KBM-7 (cell line): ENCODE results near the gene TFAP2A.
A peak's percentile ranks its signal among the peaks of the same experiment; 100 is the strongest.

Experiments used
- DNase-seq: peaks from one replicate; pipeline ENCODE4 v3.0.0-alpha.2; 2015
- in situ Hi-C: fragments of 300-500 bp; cut with MboI; formaldehyde crosslinking; loops from 2 replicates; pipeline ENCODE4 v1.14.3; 2020; ENCODE audit warnings: low sequenced_read_pairs, low pct_unique_long_range_greater_than_20kb, mixed read lengths

TFAP2A gene

DNA sequence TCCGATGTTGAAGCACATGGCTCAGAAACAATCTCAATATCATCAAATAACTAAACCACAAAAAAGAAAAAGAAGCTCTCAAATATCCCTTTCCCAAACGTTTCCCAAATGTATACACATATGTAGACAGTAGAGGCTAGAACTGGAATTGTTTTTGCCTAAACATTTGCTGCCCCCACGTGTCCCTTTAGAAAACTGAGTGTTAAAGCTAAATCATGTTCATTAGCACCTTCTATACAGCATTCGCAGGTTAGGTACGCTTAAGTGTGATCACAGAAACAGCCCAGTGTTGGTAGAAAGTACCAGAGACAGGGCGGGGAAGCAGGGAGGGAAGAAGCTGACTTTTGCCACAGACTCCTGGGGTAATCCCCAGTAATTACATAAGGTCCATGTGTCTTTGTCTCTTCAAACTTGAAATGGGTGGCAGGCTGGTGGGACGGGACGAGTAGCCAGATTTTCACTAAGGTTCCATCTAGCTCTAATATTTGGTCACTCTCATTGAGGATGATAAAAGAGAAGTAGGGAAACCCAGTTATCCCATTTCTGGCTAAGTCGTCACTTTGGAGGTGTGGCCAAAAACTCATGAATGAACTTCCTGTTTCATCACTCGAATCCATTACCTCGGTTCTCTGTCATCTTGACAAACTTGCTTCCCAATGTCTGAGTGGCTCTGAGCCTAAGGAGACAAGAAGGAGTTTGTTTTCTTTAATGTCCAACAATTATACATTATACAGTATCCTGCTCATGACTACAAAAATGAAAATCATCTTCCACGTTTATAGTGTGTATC, 15.0 kb upstream of the TFAP2A start:
- DNase-seq, result peak; percentile 69
- in situ Hi-C loops, result no loop called here

DNA sequence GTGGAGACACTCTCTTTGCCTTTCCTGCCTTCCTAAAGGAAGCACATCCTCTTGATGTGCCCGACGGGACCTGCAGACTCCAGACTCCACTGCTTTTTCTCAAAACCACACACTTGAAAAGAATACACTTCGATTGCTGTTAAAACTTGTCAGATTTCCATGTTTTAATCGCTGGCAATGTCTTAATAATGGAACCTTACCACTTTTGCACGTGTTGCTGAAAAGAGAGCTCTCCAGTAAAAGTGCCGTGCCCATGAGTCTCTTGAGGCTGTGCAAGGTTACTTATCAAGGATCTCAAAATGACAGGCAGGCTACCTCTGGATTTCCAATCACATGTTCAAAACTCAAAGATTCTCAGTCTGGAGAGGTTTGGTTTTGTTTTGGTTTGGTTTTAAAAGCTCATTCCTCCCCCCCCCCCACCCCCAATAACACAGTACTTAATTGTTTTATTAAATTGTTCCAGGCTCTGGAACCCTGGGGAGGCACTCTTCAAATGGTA, 12.0 kb upstream of the TFAP2A start:
- in situ Hi-C loops, result no loop called here

DNA sequence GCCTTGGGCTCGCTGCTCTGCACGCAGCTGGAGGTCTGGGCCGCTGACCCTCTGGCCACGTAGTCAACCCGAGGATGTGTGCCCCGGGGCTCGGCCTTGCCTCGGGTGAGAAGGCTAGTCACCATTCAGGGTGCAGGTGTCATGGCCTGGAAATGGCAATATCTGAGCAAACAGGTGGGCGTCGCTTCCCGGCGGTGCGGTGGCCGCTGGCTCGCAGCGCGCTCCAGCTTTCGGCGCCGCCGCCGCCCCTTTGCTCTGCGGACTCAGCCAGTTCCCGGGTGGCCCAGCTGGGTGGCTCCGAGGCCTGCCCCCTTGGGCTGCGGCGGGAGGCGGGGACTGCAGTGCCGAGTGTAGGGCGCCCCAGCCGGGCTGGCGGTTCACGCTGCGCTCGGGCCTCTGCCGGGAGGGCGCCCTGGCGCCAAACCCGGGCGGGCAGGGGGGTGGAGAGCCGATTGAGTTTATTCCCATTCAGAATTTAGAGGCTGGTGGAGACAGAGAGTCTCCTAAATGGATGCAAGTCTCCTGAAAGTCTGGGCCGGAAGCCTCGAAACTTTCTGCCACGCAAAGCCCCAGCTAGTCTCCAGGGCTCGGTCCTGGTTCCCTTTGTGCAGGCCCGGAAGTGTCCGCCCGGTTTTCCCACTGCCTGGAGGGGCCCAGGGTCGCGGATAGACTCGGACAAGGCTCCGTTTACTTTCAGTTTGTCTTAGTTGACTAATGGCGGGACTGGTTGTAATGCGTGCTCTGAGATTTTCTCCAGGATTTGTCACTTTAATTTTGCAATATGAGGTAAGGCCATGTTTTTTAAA, 11.3 kb upstream of the TFAP2A start:
- in situ Hi-C loops, result no loop called here

More for the DNA sequence above, 12.0 kb upstream of the TFAP2A start:
- DNase-seq, result no peak

DNA sequence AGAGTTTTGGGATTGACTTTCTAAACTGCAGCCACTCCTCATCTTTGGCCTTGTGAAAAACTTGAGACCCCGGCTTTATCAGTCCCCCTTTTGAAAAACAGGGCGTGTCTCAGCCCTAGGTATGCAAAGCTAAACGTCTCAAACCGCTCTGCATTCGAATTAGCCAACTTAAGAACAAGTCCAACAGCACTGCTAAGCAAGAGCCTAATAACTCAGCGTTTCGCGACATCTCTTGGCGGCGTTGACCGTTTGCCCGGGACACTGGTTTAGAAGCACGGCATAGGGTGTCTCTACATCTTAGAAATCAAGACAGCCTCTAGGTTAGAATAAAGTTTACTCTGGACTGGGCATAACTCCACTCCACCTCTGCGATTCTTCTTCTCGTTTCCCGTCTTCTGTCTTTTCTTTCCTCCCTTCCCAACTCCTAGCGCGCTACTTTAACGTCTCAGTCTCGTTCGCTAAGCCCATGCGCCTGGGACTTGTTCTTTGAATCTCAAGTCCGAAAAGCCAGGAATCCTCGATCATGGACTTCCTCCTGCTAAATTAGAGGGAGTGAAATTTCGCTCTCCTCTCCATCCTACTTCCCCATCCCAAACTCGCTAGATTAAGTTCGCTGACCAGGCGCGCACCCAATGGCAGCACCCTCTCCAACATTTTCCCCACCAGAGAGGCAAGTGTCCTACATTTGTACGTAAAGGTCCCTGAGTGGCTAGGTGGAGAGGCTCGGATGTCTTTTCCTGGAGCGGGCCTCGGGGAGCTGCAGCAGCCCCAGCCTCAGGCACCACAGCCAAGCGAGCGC, 10.5 kb upstream of the TFAP2A start:
- no peak for DNase-seq
- in situ Hi-C loops, result no loop called here

More for the DNA sequence above, 11.3 kb upstream of the TFAP2A start:
- DNase-seq, result no peak

DNA sequence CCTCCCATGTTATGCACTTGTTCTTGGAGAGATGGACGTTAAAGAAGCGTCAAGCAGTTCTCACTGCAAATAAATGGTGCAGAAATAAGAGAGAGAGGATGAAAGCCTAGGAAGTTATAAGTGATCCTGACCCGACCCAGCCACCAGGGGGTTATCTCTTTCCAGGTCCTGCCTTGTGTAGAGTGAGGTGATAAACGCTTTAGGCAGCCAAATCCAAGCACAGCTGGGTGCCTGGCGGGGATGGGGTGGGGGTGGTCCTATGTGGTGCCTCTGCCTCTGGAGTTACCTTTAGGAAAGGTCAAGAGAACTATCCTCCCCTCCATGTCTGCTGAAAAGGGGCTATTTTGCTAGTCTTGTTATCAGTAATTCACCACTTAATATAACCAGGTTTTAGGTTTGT, 9.2 kb upstream of the TFAP2A start:
- no peak for DNase-seq
- in situ Hi-C loops, result no loop called here

DNA sequence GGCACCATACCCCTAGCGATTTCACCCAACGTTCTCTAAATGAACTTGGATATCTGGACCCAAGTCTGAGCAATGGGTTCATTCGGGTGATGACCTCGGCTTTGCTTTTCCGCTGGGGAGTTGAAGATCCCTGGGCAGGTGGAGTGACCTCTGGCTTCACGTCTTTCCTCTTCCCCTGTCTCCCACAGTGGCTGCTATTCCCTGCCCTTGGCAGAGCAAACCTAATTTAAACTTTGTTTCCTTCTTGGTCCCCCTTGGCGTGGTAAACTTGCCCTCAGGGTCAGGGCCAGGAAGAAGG, 7.8 kb upstream of the TFAP2A start:
- DNase-seq, result no peak
- in situ Hi-C loops, result no loop called here

DNA sequence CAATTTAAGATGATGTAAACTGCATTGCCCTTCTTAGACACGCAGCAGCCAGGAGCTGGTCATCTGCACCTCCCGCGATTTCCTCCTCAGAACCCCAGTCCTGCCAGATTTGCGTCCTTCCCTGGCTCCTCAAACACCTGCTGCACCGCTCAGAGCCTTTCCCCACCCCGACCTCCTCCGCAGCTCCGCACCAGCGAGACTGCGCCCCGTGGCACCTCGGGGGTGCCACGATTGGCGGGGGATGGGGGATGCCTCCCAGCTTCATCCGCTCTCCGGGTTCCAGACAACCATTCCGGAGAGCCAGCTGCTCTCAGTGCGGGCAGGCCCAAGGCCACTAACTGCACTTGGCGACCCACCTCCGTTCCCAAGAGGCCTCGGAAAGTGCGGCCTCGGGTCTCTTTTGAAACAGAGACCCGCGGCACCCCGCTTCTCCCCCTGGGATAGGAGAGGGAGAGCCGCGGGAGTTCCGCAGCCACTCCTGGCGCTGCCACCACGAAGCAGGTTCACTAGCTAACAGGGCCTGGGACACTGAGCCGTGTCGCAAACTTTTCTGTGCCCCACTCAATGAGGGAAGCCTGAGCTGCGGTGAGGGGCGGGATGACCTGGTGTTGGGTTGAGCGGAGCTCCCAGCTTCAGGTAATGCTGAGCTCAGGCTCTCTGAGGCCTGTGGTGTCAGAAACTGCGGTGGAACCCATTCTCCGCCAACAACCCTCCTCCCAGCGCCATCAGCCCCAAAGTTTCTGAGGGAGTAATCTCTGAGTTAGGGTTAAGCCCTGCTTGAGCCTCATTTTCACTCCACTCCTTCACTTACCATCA, 7.3 kb upstream of the TFAP2A start:
- DNase-seq, result no peak
- in situ Hi-C loops, result no loop called here

DNA sequence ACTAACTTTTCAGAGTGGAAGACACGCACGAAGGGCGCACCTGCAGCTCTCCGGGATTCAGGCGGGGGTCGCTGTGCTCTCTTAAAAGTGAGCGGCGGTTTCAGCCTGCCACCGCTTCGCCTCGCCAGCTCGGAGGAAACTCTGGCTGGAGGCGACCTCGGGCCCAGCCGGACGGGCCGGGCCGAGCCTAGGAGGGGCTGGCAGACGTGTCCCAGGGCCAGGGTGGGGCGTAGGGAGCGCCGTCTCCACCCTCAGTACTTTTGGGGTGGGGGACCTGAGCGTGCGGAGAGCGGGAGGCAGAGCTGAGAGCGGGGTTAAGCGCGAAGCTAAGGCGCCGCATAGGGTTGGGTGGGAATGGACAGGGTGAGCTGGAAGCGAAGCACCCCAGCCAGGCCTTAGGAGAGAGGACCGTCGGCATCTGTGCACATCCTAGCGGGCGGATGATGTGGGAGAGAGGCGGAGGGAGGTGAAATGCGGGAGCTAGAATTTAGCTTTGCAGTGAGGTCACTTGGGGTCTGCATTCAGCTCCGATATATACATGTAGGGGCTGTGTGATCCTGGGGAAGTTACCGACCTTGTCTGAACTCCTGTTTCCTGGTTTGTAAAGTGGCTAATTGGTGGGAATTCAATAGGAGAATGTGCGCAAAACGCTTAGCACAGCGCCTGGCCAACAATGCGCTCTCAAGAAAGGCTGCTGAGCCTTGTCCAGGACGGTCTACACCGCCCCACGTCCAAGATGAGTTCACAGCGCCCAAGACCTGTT, 6.5 kb upstream of the TFAP2A start:
- DNase-seq, result no peak
- in situ Hi-C loops, result no loop called here

DNA sequence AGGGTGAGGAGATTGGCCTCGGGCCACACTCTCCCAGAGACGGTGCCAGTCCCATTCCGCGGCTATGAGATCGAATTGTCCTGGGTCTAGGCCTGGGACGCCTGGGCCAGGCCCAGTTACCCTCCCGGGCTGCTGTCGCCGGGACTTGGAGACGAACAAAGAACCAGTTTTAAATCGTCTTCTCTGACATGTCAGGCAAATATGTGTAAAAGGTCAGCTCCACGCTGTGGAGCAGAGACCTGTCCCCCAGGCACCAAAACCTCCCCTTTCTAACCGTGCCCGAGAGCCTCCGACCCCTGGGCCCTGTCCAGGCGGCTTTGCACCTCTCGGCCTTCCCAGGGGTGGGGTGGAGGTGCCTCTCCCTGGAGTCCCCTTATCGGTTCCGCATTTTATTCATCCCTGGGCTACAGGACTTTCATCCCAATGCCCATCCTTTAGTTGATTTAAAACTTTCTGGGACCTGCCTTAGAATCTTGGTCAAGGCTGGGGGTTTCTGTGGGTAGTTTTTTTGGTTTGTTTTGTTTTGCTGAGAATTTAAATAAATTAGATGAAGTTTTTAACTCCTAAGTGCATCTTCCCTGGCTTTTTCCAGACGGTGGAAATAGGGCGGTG, 5.8 kb upstream of the TFAP2A start:
- in situ Hi-C loops, result no loop called here
- no peak for DNase-seq

DNA sequence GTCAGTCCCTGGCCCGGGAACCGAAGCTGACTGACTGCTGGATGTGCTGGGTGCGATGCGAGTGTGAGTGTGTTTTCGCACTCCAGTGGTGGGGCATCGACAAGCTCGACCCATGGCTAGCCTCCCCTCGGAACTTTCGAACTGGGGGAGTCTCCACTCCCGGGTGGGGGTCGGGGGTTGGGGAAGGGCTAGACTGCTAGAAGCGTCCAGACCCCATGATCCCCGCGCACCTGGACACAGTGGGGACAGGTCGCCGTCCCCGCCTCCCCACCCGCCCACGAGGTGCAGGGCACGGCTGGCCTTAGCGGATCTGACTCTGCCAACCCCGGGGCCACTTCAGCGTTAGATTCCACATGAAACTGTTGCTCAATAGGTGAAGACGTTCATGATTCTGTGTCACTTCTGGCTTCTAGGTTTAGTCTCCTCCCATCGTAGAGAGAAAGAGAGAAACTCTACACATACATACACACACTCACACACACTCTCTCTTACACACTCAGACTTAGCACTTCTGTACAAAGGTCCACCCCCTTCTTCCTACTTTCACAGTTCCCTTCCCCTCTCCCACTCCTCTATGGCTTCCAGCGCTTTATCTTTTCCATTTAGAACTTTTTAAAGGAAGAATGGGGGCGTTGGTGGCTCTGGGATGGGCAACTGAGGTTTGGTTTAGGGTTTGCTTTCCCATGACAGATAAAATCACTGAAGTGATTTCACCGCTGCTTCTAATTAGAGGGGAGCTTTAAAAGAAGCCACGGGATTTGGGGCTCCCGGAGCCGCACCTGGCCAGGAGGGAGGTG, 5.1 kb upstream of the TFAP2A start:
- in situ Hi-C loops, result no loop called here
- no peak for DNase-seq

DNA sequence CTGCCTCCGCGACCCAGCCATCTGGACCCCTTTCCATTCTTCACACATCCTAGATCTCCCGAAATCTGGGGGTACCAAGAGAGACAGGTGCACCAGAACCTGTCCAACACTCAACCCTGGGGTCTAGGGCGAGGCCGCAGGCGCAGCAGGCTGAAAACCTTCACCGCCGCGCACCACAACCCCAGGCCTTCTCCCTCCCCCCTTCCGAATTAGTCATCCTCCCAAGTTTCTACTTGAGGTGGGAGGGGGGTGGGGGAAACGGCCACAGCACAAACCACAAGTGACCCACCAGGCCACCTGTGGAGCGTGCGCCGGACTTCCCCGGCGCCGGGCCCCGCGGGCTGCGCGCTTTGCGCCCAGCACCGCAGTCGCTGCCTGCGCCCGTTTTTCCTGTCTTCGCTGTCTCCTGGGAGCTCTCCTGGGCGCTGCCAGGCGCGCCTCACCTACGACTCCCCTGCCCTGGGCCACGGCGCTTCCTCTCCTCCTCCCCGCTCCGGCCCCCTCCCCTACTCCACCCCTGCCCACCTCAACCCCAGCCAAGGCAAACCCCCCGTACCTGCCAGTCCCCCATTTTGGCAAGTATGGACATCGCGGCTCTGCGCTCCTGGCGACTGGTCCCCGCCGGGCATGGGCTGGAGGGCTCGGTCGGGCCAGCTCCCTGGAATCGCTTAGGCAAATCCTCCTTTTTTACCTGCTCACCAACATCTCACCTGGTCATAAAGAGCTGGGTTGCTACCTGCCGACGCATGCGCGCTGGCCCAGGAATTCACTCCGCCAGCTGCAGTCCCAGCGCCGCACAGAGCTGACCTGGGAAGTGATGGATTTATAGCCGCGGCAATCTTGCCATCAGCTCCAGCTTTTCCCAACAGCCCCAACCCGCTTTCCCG, 4.2 kb upstream of the TFAP2A start:
- in situ Hi-C loops, result no loop called here
- DNase-seq, result peak; percentile 76

DNA sequence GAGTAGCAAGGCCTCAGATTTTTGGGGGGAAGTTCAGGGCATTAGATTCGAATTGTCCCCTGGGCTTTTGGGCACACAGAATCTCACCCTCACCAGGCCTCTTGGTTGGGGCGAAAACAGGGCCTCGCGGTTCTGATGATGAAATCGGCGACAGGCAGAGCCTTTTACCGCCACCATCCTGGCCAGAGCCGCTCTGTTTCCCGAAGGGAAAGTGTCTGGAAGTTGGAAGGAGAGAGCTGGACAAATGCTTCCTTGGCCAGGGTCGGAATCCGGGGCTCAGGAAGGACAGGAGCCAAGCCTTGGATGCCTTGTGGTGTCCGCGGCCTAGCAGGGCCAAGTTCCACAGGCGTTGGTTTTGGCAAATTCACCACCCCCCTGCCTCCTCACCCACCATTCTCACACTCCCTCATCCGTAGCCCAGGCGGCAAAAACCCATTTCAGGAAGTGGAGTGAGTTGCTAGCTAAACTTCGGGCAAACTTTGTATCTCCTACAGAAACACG, 3.5 kb upstream of the TFAP2A start:
- in situ Hi-C loops, result no loop called here
- no peak for DNase-seq

DNA sequence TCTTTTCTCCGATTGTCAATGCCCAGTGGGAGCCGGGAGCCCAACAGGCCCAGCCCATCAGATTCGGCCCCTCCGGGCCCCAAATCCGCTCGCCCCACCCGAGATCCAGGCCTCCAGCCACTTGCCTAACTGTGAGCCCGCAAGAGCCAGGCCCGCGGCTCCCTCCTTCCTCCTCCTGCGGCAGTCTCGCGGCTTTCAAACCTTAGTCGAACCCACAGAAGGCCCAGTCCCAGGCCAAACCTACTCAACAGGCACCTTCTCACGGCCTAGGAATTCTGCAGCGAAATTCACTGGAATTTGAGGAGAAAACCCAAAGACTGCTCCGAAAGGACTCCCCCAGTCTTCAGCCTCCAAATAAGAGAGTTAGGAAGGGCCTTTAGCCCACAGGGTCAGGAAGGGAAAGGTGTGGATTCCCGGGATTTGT, 2.8 kb upstream of the TFAP2A start:
- no peak for DNase-seq
- in situ Hi-C loops, result no loop called here

DNA sequence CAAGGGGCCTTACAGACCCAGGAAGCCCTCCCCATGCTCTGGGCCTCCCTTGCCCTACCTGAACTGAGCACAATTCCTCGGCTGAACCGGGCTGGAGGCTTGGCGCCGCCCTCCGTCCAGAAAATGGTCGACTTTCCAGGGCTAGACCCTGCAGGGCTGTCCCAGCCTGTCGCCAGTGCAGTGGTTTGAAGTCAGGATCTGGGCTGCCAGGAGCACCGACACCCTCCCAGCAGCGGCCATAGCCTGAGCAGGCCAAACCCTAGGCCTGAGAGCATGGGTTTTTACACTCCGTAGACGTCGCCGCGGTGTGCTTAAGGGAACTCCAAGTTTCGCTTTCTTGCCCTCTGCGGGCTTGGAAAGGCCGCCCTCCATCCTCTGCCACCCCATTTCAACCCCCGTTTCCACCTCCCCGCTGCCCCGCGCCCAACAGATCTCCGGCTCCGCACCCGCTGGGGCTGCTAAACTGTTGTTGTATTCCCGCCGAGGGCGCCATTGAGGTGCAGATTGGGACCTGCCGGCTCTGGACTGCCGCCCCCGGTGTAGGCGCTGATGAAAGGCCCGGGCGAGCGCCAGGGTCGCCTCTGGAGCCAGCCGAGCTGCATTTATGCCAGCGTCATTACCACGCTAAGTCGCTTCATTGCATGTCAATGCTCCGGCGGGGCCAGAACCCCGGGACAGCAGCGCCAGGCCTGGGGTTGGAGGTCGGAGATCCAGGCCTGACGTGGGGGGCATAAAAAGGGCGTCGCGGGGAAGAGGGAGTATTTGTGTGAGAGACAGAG, 2.2 kb upstream of the TFAP2A start:
- DNase-seq, result no peak
- in situ Hi-C loops, result no loop called here

DNA sequence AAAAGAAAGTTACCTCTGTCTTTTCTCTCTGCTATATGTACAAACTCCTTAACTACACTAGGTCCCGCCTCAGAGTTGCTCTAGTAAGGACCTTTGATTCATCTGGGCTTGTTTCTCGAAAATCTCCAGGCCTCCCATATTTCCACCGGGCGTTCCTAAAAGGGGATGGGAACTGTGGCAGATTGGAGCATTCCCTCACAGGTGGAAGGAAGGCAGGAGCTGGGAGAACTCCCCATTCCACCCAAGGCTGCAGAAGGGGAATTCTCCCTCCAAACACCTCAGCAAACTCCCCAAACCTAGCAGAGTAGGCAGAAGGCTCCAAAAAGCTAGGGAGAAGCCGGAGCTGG, 1.6 kb upstream of the TFAP2A start:
- in situ Hi-C loops, result no loop called here
- DNase-seq, result no peak
